HG02973 (cell line): ENCODE measurements around the gene TPD52L2.
"Not testable (repeated sequence)": the region's sequence is repeated elsewhere in the genome, so short reads cannot be mapped to it uniquely, and the experiment has no call there.

ENCODE experiments used
- ATAC-seq: cut with Tn5 transposase; IDR thresholded peaks from one replicate; pipeline ENCODE4 v1.9.1; 2021; ENCODE audit warnings: moderate library complexity; ENCODE audit not compliant: unreplicated experiment

TPD52L2 gene

DNA sequence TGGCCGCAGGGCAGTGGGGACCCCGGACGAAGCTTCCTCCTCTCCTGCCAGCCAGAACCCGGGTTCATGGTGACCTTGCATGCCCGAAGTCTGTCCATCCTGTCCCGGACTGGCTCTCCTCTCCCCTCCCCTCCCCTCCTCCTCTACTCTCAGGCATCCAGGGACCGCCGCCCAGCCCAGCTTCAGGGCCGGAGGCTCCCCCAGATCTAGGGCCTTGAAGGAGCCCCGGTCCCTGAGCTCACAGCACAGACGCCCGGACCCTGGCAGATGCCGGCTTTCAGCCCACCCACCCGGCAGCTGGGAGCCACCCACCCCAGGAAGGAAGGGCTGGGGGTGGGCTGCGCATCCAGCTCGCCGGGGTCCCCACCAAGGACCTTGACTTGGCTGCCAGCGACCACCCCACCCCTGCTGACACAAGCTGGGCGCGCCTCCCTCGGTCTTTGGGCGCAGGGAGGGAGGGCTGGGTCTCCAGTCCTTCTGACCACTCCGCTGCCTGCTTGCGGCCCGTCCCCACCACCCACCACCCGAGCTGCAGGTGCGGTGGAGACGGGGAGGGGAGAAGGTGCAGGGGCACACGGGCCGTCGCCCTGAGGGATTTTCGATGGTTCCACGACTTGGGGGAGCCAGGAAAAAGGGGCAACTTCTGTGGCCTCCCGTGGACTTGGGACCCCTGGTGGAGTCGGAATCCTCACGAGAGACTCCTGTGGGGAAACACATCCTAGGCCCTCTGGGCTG, 9.5 kb upstream of the TPD52L2 start:
- ATAC-seq = no peak

GRCh38 chr20:63856098-63856511, 9.0 kb upstream of the TPD52L2 start:
- ATAC-seq = no peak

DNA sequence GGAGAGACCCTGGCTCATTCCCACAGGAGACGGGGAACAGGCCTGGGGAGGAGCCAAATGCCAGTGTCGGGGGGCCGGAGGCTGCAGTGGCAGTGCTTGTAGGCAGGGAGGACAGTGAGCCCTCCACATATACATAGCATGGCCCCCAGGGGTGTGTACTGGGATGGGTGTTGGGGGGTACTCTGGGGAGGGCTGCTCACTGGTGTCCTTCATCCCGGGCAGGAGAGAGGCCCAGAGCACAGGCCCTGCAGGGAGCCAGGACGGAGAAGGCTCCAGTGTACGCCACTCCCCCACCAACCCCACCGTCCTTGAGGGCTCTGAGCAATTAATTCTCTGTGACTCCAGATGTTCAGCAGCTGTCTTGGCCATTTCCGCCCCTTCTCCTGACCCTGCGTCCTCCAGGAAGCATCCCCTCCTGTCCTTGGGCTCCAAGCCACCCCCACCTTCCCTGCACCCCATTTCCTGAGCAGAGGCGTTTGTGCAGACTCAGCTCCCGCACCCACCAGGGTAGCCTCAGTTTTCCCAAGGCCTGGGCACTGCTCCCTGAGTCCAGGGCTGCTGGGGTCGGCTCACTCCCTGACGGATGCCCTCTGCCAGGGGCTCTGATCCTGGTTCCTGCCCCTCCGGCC, 7.2 kb upstream of the TPD52L2 start:
- ATAC-seq = no peak

GRCh38 chr20:63858393-63859165, 6.5 kb upstream of the TPD52L2 start:
- ATAC-seq = no peak

GRCh38 chr20:63859166-63859699, 5.8 kb upstream of the TPD52L2 start:
- ATAC-seq = no peak

- ATAC-seq = no peak
Measured at GRCh38 chr20:63860325-63861051, 4.6 kb upstream of the TPD52L2 start.

GRCh38 chr20:63861365-63861934, 3.6 kb upstream of the TPD52L2 start, which contains the start of gene ABHD16B:
Gene ABHD16B, plus strand, starts transcription at chr20:63861498. Its CDS starts 43 bp downstream, at chr20:63861541.
- ATAC-seq = no peak

GRCh38 chr20:63861981-63862901, 2.8 kb upstream of the TPD52L2 start:
- ATAC-seq = no peak

- no peak for ATAC-seq
Measured at GRCh38 chr20:63863021-63863797, 1.9 kb upstream of the TPD52L2 start.

GRCh38 chr20:63863798-63864544, 1.1 kb upstream of the TPD52L2 start:
- ATAC-seq = peak; percentile 54

- ATAC-seq = no peak
Measured at GRCh38 chr20:63864545-63864977, 509 bp upstream of the TPD52L2 start.

DNA sequence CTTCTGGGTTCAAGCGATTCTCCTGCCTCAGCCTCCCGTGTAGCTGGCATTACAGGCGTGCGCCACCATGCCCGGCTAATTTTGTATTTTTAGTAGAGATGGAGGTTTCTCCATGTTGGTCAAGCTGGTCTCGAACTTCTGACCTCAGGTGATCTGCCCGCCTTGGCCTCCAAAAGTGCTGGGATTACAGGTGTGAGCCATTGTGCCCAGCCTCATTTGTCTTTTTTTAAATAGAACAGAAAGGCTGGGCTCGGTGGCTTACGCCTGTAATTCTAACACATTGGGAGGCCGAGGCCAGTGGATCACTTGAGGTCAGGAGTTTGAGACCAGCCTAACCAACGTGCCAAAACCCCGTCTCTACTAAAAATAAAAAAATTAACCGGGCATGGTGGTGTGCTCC, 2.0 kb downstream of the TPD52L2 start:
- not testable (repeated sequence) for ATAC-seq

DNA sequence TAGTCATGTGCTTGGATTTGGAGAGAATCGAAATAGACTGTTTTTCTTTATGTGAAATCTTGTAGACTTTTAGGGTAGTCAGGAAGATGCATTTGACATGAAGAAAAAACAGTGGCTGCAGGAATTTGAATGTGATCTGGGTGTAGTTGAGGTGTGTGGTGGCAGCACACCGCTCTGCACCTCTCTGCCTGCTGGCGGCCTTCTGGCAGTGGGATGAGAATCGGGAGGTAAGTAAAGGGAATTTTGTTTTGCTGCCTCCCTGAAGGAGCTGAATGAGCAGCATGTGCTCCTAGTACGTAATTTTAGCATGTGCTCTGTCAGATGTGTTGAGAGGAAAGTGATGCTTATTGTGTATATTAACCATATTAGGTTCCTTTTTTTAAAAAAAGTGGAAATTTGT, 3.2 kb downstream of the TPD52L2 start:
- ATAC-seq = no peak

GRCh38 chr20:63873477-63873971, 8.5 kb downstream of the TPD52L2 start:
- no peak for ATAC-seq

- not testable (repeated sequence) for ATAC-seq
Measured at GRCh38 chr20:63874241-63874640, 9.2 kb downstream of the TPD52L2 start.

DNA sequence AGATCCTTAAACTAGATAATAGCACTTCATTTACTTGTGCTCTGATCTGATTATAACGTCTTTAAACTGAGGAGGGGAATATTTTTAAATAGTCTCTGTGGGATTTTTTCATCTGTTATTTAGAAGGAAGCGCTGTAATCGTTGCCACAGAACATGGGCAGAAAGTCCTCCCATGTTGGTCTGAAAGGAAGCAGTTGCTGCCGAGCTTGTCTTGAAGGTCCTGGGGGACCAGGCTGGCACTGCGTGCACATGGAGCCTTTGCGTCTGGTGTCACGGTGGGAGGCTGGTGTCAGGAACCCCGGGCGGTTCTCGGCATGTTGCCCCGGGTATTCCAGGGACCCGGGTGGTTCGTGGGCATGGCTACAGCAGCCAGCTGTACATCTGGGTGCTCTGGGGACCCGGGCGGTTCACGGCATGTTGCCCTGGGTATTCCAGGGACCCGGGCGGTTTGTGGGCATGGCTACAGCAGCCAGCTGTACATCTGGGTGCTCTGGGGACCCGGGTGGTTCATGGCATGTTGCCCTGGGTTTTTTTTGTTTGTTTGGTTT, 11.5 kb downstream of the TPD52L2 start:
- no peak for ATAC-seq

DNA sequence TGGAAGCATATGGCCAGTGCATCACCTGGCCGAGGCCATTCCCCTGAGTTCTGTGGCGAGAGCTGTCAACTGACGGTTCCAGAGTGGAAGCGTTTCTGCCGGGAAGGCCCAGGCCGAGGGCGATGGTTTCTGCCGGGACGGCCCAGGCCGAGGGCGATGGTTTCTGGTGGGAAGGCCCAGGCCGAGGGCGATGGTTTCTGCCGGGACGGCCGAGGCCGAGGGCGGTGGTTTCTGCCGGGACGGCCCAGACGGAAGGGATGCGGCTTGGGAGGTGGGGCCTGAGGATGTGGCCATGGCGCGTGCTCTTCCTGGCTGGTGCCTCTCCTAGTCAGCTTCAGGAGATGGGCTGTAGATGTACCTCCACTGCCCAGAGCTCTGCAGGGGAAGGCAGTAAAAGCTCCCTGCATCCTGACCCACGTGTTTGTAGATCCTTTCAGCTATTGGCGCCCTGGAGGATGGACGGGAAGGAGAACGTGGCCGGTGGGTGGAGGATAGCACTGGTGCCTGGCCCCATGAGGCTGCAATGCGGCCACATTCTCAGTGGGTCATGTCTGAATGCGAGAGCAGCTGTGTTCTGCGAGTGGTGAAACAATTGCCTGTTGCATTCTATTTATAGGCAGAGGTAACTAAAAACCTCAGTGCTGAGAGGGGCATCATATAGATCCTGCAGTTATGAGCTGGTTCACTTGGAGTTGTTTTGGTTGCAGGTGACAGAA, 12.8 kb downstream of the TPD52L2 start:
- no peak for ATAC-seq
